Activated naive CD8-positive, alpha-beta T cell (primary cell): Measurements from ENCODE around the gene CAMK2G.
A peak's percentile ranks its signal among the peaks of the same experiment; 100 is the strongest.

Source experiments
- H3K27ac Mint-ChIP-seq: one replicate; pipeline ENCODE4 v1.8.0; 2021; ENCODE audit warnings: mixed read lengths
- H3K27me3 Mint-ChIP-seq: one replicate; pipeline ENCODE4 v1.8.0; 2021; ENCODE audit warnings: mixed read lengths
- H3K36me3 Mint-ChIP-seq: one replicate; pipeline ENCODE4 v1.8.0; 2021; ENCODE audit warnings: mixed read lengths
- H3K4me1 Mint-ChIP-seq: one replicate; pipeline ENCODE4 v1.8.0; 2021; ENCODE audit warnings: low read depth, mixed read lengths
- H3K4me3 Mint-ChIP-seq: one replicate; pipeline ENCODE4 v1.8.0; 2021; ENCODE audit warnings: mild to moderate bottlenecking, mixed read lengths
- H3K9me3 Mint-ChIP-seq: one replicate; pipeline ENCODE4 v1.8.0; 2021; ENCODE audit warnings: low read depth, mixed read lengths

CAMK2G gene

DNA sequence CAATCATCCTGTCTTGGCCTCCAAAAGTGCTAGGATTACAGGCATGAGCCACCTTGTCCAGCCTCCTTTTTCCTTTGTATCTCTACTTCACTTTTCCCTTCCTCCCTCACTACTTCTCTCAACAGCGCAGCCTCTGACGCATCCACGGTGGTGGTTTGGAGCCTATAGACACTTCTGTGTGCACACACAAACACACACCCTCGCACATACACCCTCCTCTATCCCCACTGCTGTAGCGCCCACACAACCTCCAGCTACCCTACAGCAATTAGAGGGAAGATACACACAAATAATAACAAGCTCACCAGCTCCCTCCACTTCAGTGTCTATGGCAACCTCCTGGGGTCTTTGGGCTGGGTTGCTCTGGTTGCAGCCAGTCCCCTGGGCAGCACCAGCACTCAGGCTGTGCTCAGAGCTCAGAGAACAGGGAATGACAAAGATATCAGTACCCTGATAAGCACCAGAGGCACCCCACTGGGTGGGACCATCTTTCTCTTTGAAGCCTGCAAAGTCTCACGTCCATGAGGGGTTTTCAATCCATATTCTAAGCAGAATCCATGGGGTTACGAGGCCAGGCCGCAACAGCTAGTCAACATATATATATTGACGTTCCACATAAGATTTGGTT, 3.3 kb upstream of the CAMK2G start:
- Mint-ChIP-seq H3K9me3 (no peaks in the 10 kb centered on the region), H3K27me3 (no peaks in the 10 kb centered on the region), H3K36me3 (no peaks in the 10 kb centered on the region), H3K4me3 (no peak overlapping the region), H3K27ac (peak overlapping the region; percentile 46), H3K4me1 (peaks cover 38% of the 10 kb centered on the region)

DNA sequence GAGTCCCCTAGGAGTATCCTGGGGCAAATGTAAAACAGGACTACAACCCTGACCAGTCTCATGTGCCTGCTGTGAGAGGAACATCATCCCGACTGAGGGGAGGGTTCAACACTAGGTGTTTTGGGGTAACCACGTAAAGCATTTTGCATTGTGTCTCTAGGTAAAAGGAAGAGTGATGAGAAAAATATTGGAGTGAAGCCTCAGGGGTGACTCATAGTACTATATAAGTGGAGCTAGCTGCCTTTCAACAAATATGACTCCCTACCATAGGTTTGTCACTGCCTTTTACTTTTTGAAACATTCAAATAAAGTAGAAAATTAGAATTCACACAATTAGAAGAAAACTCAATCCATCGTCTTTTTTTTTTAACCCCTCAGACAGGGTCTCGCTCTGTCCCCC, 2.6 kb upstream of the CAMK2G start:
- H3K27me3 Mint-ChIP-seq, result no peaks in the 10 kb centered on the region
- peak overlapping the region; percentile 46 for H3K27ac Mint-ChIP-seq
- H3K4me1 Mint-ChIP-seq, result peaks cover 45% of the 10 kb centered on the region
- no peaks in the 10 kb centered on the region for H3K36me3 Mint-ChIP-seq
- H3K4me3 Mint-ChIP-seq, result no peak overlapping the region
- H3K9me3 Mint-ChIP-seq, result no peaks in the 10 kb centered on the region

DNA sequence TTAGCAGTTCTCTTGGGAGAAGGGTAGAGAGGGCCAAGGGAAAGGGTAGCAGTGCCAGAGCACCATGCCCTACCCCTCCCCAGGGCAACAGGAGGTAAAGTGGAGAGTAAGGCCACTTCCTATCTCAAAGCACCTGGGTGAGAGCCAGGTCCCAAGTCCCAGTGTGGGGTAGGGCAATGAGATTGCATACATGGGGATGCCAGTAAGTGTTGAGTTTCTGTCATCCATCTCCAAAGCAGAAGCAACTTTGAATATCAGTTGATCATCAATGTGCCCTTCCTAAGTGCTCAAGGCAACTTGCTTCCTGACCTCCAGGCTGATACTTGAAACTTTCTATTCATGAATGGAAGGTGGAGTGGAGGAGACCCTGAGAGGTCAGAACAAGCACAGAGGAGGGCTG, 2.2 kb upstream of the CAMK2G start:
- Mint-ChIP-seq H3K4me3 (no peak overlapping the region), H3K4me1 (peaks cover 49% of the 10 kb centered on the region), H3K36me3 (no peaks in the 10 kb centered on the region), H3K9me3 (no peaks in the 10 kb centered on the region), H3K27me3 (no peaks in the 10 kb centered on the region), H3K27ac (peak overlapping the region; percentile 46)

DNA sequence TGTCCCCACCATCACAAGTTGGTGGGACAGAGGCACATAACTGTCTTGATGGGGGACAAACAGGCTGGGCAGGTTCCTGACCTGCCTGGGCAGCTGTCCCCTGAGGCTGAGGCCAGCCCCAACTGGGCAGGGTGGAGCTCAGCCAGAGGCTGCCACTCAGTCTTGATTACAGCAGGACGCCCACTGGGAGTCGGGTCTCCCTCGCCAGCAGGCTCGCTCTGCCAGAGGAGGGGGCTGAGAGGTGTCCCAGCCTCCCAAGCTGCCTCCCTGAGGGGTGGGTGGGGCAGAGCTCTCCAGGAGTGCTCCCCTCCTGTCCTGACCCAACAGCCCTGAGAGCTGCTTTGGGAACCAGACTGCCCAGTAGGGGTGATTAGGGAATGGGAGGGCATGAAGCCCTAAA, 1.8 kb upstream of the CAMK2G start:
- Mint-ChIP-seq H3K36me3 (no peaks in the 10 kb centered on the region), H3K4me3 (no peak overlapping the region), H3K27ac (peak overlapping the region; percentile 58), H3K4me1 (peaks cover 53% of the 10 kb centered on the region), H3K9me3 (no peaks in the 10 kb centered on the region), H3K27me3 (no peaks in the 10 kb centered on the region)

DNA sequence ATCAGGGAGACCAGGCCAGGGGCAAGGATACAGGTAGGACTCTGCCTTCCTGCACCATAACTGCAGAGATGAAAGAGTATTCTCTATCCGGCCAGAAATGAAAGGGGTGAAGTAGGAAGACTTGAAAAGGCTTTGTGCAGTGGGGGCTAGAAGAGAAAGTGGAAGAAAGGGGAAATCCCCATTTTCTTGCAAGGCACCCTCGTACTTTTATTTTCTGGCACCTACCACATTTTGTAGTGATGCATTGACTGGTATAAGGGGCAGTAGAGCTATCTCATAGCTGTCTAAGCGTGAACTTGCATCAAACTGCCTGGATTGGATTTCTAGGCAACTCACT, 752 bp upstream of the CAMK2G start:
- Mint-ChIP-seq H3K27ac (peak overlapping the region; percentile 94), H3K9me3 (no peaks in the 10 kb centered on the region), H3K27me3 (no peaks in the 10 kb centered on the region), H3K36me3 (no peaks in the 10 kb centered on the region), H3K4me1 (peaks cover 64% of the 10 kb centered on the region), H3K4me3 (peak overlapping the region; percentile 91)

DNA sequence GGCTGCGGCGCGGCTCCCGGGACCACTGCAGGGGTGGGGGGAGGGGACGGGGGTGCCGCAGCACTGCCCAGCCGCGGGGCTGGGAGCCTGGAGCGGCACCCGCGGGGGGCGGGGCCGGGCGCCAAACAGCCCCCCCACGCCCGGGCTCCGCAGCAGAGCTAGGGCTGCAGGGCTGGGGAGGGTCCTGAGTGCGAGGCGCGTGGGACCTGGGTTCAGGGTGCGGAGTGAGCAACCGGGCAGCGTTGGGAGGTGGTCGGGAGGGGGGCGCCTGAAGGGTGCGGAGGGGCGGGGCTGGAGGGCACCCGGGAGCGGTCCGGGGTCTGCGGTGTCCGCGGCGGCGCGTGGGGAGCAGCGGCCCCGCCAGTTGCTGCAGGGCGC, 528 bp downstream of the CAMK2G start:
- no peaks in the 10 kb centered on the region for H3K27me3 Mint-ChIP-seq
- H3K36me3 Mint-ChIP-seq, result no peaks in the 10 kb centered on the region
- H3K4me1 Mint-ChIP-seq, result peaks cover 64% of the 10 kb centered on the region
- H3K27ac Mint-ChIP-seq, result no peak overlapping the region
- H3K4me3 Mint-ChIP-seq, result peak overlapping the region; percentile 30
- no peaks in the 10 kb centered on the region for H3K9me3 Mint-ChIP-seq

DNA sequence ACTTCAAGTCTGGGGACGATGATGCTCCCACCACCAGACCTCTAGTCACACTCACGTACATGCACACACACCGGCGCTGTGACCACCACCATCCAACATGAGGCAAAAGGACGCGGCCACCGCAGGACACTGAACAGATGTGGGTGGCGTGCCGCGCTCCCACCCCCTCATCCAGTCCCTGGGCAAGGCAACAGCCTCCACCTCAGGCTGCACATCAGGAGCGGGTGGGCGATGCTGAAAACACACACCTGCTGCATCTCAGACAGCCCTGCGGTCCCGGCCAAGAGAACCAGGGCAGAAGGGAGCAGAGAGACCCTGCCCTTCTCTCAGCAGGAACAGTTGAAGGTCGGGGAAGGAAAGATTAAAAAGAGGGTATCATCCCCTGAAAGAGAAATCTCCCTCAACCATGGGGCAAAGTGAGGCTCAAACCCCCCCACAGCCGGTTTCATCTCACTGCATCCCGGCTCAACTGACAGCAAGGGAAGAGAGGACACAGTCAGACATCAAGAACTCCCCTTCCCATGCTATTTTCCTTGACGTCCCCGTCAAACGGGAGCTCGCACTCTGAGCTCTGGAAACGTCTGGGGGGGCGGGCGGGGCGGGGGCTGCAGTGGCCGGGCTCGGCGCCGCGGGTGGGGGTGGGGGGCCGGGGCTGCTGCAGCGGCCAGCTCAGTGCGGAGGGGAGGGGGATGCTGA, 1.1 kb downstream of the CAMK2G start:
- Mint-ChIP-seq H3K27ac (peak overlapping the region; percentile 90), H3K4me3 (peak overlapping the region; percentile 87), H3K36me3 (no peaks in the 10 kb centered on the region), H3K9me3 (no peaks in the 10 kb centered on the region), H3K4me1 (peaks cover 70% of the 10 kb centered on the region), H3K27me3 (no peaks in the 10 kb centered on the region)

DNA sequence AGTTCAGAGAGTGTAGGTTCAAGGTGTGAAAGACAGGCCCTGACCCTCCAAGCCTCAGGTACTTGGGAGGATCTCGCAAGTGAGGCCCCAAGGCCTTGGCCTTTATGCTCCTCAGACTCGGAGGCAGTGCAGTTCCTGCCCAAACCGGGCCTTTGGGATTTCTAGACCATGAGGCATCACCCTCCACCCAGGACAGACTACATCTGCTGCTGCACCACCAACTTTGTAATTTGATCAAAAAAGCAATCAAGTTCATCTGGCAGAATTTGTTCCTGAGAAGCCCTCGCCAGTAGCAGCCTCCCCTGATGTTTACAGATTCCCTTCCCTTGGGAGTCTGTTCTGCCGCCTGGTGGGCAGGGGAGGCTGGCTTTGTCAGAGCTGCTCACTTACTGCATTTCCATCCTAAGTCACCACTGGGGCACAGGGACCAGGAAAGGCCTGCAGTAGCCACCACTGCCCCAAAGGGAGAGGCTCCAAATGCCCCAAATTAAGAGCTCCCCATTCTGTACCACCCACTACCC, 2.1 kb downstream of the CAMK2G start:
- Mint-ChIP-seq H3K4me1 (peaks cover 75% of the 10 kb centered on the region), H3K27ac (peak overlapping the region; percentile 90), H3K27me3 (no peaks in the 10 kb centered on the region), H3K4me3 (peak overlapping the region; percentile 87), H3K9me3 (no peaks in the 10 kb centered on the region), H3K36me3 (no peaks in the 10 kb centered on the region)

DNA sequence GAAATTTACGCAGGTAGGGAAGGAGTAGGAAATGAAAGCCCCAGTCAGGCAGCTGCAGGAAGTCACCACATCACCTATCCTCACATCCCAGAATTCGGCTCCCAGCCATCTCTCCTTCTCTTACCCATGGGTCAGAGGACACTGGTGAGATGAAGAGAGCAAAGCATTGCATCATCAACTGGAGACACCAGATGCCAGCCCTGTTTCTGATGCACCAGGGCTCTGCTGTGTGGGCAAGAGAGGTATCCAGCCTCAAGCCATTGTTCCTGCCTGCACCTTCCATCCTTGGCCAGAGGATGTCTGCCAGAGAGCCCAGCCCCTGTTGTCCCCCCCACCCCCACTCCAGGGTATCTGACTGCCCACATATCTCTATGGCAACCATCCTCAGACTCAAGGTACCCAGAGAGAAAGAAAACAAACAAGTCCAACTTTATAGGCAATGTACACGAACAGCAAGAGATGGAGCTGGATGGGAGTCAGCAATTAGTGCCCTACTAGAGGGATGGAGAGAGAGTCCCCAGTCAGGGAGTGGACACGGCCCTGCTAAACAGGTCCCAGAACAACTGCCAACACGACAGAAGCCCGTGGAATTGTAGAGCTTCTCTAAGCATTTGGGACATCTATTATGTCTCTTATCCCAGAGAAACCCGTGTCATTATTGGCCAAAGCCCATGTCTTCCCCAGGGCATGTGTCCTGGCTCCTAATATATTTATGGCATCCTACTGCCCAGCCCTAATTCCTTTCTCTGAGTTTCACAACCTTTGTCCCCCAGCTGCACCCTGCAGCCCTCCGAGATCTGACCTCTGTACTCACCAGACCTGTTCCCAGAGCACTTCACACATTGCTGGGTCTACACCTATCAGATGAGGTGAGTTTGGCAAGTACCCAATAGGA, 2.8 kb downstream of the CAMK2G start:
- no peaks in the 10 kb centered on the region for H3K36me3 Mint-ChIP-seq
- no peaks in the 10 kb centered on the region for H3K9me3 Mint-ChIP-seq
- no peaks in the 10 kb centered on the region for H3K27me3 Mint-ChIP-seq
- H3K4me3 Mint-ChIP-seq, result peak overlapping the region; percentile 87
- peaks cover 75% of the 10 kb centered on the region for H3K4me1 Mint-ChIP-seq
- H3K27ac Mint-ChIP-seq, result peak overlapping the region; percentile 90

DNA sequence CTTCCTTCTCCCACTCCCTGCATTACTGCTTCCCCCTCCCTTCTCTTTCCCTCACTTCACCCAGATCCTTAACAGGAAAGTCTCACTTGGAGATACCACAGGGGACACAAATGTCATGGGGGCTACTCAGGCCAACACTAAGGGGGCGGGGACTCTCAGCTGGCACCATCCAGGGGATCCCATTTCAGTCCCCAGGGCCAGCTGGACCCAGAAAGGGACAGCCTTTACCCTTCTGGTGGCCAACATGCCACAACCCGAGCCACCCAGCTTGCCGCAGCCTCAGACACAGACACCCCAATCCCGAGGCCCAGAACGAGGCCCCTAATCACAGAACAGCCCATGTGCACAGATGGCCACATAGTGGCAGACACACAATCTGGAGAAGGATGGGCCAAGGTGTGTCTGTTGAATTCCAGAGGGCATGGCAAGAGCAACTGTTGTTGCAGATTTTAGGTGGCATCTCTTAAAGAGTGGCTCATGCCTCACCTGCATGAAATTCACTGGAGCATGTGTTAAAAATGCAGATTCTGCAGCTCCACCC, 5.6 kb downstream of the CAMK2G start:
- H3K27me3 Mint-ChIP-seq, result no peaks in the 10 kb centered on the region
- peaks cover 92% of the 10 kb centered on the region for H3K4me1 Mint-ChIP-seq
- no peaks in the 10 kb centered on the region for H3K9me3 Mint-ChIP-seq
- H3K27ac Mint-ChIP-seq, result peak overlapping the region; percentile 67
- no peaks in the 10 kb centered on the region for H3K36me3 Mint-ChIP-seq
- H3K4me3 Mint-ChIP-seq, result no peak overlapping the region

DNA sequence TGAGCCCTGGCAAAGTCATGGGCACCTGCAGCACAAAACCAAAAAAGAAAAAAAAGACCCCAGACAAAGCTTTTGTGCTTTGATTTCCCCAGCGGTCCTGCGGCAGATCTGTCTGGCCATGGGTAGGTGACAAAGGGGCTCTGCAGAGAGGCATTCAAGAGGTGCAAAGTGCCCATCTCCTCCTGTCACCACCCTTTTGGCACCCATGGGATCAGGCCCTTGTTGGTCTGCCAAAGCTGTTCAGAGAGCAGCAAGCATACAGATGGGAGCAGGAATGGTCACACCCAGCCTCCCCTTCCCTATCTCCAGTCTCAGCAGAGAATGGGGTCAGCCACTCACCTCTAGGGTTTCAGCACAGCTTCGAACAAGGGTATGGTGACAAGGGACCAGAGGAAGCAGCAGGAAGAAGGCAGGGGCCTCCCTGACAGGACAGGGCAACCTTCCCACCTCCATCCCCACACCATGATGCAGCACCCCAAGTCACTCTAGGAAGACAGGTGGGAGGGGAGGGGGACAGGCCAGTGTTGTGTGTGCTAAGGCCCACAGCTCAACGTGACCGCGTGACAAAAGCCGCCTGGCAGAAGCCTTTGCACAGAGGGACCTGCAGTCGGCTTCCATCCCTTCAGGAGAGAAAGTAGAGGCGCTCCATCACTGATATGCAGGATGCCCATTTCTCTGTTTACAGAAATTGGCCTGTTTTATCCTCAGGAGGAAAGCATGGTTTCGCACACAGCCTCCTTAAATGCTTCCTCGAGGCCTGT, 6.3 kb downstream of the CAMK2G start:
- Mint-ChIP-seq H3K27ac (peak overlapping the region; percentile 92), H3K36me3 (no peaks in the 10 kb centered on the region), H3K4me1 (peaks cover 97% of the 10 kb centered on the region), H3K9me3 (no peaks in the 10 kb centered on the region), H3K4me3 (no peak overlapping the region), H3K27me3 (no peaks in the 10 kb centered on the region)

DNA sequence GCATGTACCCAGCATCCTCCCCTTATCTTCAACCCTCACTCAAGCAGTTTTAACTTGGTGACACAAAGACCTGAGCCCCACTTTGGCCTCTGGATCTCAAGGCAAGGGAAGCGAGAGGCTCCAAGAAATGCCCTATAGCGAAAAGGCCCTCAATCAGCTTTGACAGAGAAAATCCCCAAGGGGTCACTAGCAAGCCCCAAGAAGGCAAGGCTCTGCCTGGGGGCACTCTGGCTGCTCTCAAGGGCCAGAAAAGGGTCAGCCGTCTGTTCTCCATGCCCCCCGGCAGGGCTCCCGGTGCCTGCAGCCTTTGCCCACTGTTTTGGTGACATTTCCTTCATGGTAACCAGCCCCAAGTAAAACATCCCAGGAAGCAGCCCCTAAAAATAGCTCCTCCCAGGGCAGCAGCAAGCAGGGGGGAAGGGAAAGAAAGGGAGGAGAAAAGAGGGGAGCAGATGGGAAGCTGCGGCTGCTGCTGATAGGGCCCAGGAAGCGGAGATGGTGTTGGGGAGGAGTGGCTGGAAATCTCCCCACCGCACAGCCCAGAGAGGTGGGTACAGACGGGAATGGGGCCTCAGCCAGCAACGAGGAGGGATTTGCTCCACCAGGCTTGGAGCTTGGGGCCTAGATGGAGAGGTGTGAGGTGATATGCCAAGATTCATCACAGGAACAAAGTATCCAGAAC, 7.1 kb downstream of the CAMK2G start:
- Mint-ChIP-seq H3K27me3 (no peaks in the 10 kb centered on the region), H3K27ac (peak overlapping the region; percentile 92), H3K4me3 (peak overlapping the region; percentile 78), H3K9me3 (no peaks in the 10 kb centered on the region), H3K4me1 (peaks cover 96% of the 10 kb centered on the region), H3K36me3 (no peaks in the 10 kb centered on the region)

DNA sequence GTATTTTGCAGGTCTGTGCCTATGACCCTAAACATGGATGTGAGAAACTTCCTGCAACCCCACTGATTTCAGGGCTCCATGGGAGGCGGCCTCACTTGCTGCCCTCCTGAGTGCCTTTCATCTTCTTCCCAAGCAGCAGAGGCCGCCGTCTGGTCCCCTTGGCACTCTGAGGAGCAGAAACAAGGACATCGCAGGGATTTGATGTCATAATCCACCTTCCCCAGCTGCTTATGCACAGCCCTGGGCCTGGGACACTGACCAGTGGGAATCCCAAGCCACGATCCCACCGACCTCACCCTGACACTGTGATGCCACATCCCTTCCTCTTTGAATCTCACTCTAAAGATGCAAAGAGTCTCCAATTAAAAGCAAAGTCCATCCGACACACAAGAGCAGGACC, 7.7 kb downstream of the CAMK2G start:
- Mint-ChIP-seq H3K36me3 (no peaks in the 10 kb centered on the region), H3K9me3 (no peaks in the 10 kb centered on the region), H3K4me1 (peaks cover 91% of the 10 kb centered on the region), H3K27me3 (no peaks in the 10 kb centered on the region), H3K27ac (peak overlapping the region; percentile 92), H3K4me3 (peak overlapping the region; percentile 78)
